HG02981 (cell line): ENCODE data around the gene RASSF1.
"Not testable (repeated sequence)": the region's sequence is repeated elsewhere in the genome, so short reads cannot be mapped to it uniquely, and the experiment has no call there.

ENCODE experiments used
- ATAC-seq: cut with Tn5 transposase; IDR thresholded peaks from one replicate; pipeline ENCODE4 v1.9.1; 2021; ENCODE audit warnings: mild to moderate bottlenecking, moderate library complexity; ENCODE audit not compliant: unreplicated experiment

The RASSF1 gene

GRCh38 chr3:50288387-50289007, 52.1 kb downstream of the RASSF1 start:
- no peak for ATAC-seq

- ATAC-seq = no peak
Measured at GRCh38 chr3:50287262-50287661, 53.4 kb downstream of the RASSF1 start.

- no peak for ATAC-seq
Measured at GRCh38 chr3:50286322-50287227, 54.1 kb downstream of the RASSF1 start.

- not testable (repeated sequence) for ATAC-seq
Measured at GRCh38 chr3:50284121-50284520, 56.5 kb downstream of the RASSF1 start.
